ENCODE measurements around the gene INTS6. TPM values are rescaled to one million over a fixed set of nuclear protein-coding genes. Genes with fewer than 3 reads are reported as not detected.
A peak's percentile ranks its signal among the peaks of the same experiment; 100 is the strongest.
"Not testable (repeated sequence)": the region's sequence is repeated elsewhere in the genome, so short reads cannot be mapped to it uniquely, and the experiment has no call there.

INTS6 gene
- total RNA-seq, 1 experiment from 2014 or later = 26.2 TPM

- DNase-seq (ENCODE audit: low spot score) = not testable (repeated sequence)
Measured at GRCh38 chr13:51415339-51415738, 37.5 kb downstream of the INTS6 start.

- DNase-seq (ENCODE audit: low spot score) = no peak
Measured at GRCh38 chr13:51412431-51412830, 40.4 kb downstream of the INTS6 start.

GRCh38 chr13:51405176-51405575 is 47.7 kb downstream of the INTS6 start:
- DNase-seq (ENCODE audit: low spot score) = no peak

GRCh38 chr13:51397262-51397941 is 55.4 kb downstream of the INTS6 start:
- DNase-seq (ENCODE audit: low spot score) = no peak

- no peak for DNase-seq (ENCODE audit: low spot score)
Measured at GRCh38 chr13:51396352-51396751, 56.5 kb downstream of the INTS6 start.

GRCh38 chr13:51394724-51395123 is 58.1 kb downstream of the INTS6 start:
- DNase-seq (ENCODE audit: low spot score) = no peak

- no peak for DNase-seq (ENCODE audit: low spot score)
Measured at GRCh38 chr13:51385114-51385513, 67.7 kb downstream of the INTS6 start.

GRCh38 chr13:51380269-51380668 is 72.6 kb downstream of the INTS6 start:
- DNase-seq (ENCODE audit: low spot score) = no peak

GRCh38 chr13:51373451-51373850 is 79.4 kb downstream of the INTS6 start:
- no peak for DNase-seq (ENCODE audit: low spot score)

GRCh38 chr13:51371768-51372399 is 81.0 kb downstream of the INTS6 start:
- no peak for DNase-seq (ENCODE audit: low spot score)

GRCh38 chr13:51370811-51371210 is 82.0 kb downstream of the INTS6 start:
- DNase-seq (ENCODE audit: low spot score) = no peak

- no peak for DNase-seq (ENCODE audit: low spot score)
Measured at GRCh38 chr13:51370116-51370515, 82.7 kb downstream of the INTS6 start.

GRCh38 chr13:51364404-51365008 is 88.3 kb downstream of the INTS6 start:
- DNase-seq (ENCODE audit: low spot score) = peak; percentile 47

- DNase-seq (ENCODE audit: low spot score) = no peak
Measured at GRCh38 chr13:51363625-51364024, 89.2 kb downstream of the INTS6 start.

GRCh38 chr13:51361106-51361505 is 91.7 kb downstream of the INTS6 start:
- no peak for DNase-seq (ENCODE audit: low spot score)

GRCh38 chr13:51360489-51360888 is 92.3 kb downstream of the INTS6 start:
- DNase-seq (ENCODE audit: low spot score) = no peak

- no peak for DNase-seq (ENCODE audit: low spot score)
Measured at GRCh38 chr13:51359352-51359751, 93.5 kb downstream of the INTS6 start.

GRCh38 chr13:51357928-51358595 is 94.8 kb downstream of the INTS6 start:
- DNase-seq (ENCODE audit: low spot score) = no peak

GRCh38 chr13:51355217-51355616 is 97.6 kb downstream of the INTS6 start:
- no peak for DNase-seq (ENCODE audit: low spot score)

- DNase-seq (ENCODE audit: low spot score) = no peak
Measured at GRCh38 chr13:51349016-51349415, 103.8 kb downstream of the INTS6 start.

GRCh38 chr13:51348069-51348967 is 104.5 kb downstream of the INTS6 start:
- no peak for DNase-seq (ENCODE audit: low spot score)

GRCh38 chr13:51347099-51347498 is 105.7 kb downstream of the INTS6 start:
- DNase-seq (ENCODE audit: low spot score) = no peak

Measured in A172 (cell line).